Mesendoderm (in vitro differentiated cells): ENCODE data around the gene TCFL5.

Experiments used
- DNase-seq: peaks from one replicate; pipeline ENCODE4 v3.0.0; 2013
- H2AK5ac ChIP-seq: 2 replicates; pipeline ENCODE4 v1.6.1; 2013; ENCODE audit warnings: low read length, inconsistent platforms
- H2BK120ac ChIP-seq: 2 replicates; pipeline ENCODE4 v1.6.1; 2013; ENCODE audit warnings: low read depth, mild to moderate bottlenecking, low read length, moderate library complexity, mixed read lengths
- H2BK15ac ChIP-seq: replicated peaks from 2 replicates; pipeline ENCODE4 v1.6.1; 2013; ENCODE audit warnings: low read depth, mild to moderate bottlenecking, moderate library complexity
- H2BK5ac ChIP-seq: 2 replicates; pipeline ENCODE4 v1.6.1; 2013; ENCODE audit warnings: low read length, inconsistent platforms
- H3K18ac ChIP-seq: 2 replicates; pipeline ENCODE4 v1.6.1; 2013; ENCODE audit warnings: mild to moderate bottlenecking, low read length, mixed read lengths
- H3K23ac ChIP-seq: one replicate; pipeline ENCODE4 v1.6.1; 2013; ENCODE audit warnings: low read length
- H3K27ac ChIP-seq: 2 replicates; pipeline ENCODE4 v1.5.1; 2013; ENCODE audit warnings: low read depth, mild to moderate bottlenecking, inconsistent platforms, low read length, moderate library complexity
- H3K27me3 ChIP-seq: 2 replicates; pipeline ENCODE4 v1.6.1; 2013; ENCODE audit warnings: low read length, control low read depth, mild to moderate bottlenecking, inconsistent platforms; ENCODE audit not compliant: insufficient read depth, poor library complexity
- H3K36me3 ChIP-seq: 2 replicates; pipeline ENCODE4 v1.6.1; 2013; ENCODE audit warnings: low read length, inconsistent platforms; ENCODE audit not compliant: control insufficient read depth, insufficient read depth
- H3K4ac ChIP-seq: one replicate; pipeline ENCODE4 v1.6.1; 2013; ENCODE audit warnings: low read depth, mild to moderate bottlenecking, low read length, moderate library complexity
- H3K4me1 ChIP-seq: 2 replicates; pipeline ENCODE4 v1.6.1; 2013; ENCODE audit warnings: low read depth, low read length, inconsistent platforms; ENCODE audit not compliant: control insufficient read depth
- H3K4me2 ChIP-seq: 2 replicates; pipeline ENCODE4 v1.6.1; 2013; ENCODE audit warnings: low read length
- H3K4me3 ChIP-seq: 2 replicates; pipeline ENCODE4 v1.5.1; 2013; ENCODE audit warnings: mild to moderate bottlenecking, low read length
- H3K56ac ChIP-seq: one replicate; pipeline ENCODE4 v1.6.1; 2013; ENCODE audit warnings: low read length
- H3K79me1 ChIP-seq: 2 replicates; pipeline ENCODE4 v1.6.1; 2013; ENCODE audit warnings: low read length, inconsistent platforms
- H3K79me2 ChIP-seq: 2 replicates; pipeline ENCODE4 v1.6.1; 2013; ENCODE audit warnings: mild to moderate bottlenecking, low read length; ENCODE audit not compliant: control insufficient read depth, insufficient read depth
- H3K9ac ChIP-seq: 2 replicates; pipeline ENCODE4 v1.6.1; 2013; ENCODE audit warnings: low read length, inconsistent platforms
- H4K5ac ChIP-seq: one replicate; pipeline ENCODE4 v1.6.1; 2013; ENCODE audit warnings: low read length
- H4K8ac ChIP-seq: one replicate; pipeline ENCODE4 v1.6.1; 2013; ENCODE audit warnings: low read depth, mild to moderate bottlenecking, control low read depth, low read length, moderate library complexity
- WGBS: extraction: QIAGEN DNeasy Blood & Tissue Kit; methylation state at CpG from one replicate; pipeline ENCODE4 v1.1.7; 2013; ENCODE audit warnings: low lambda C conversion rate, missing lambda C conversion rate; ENCODE audit not compliant: insufficient coverage; ENCODE audit errors: extremely low coverage; 5-methylcytosine and 5-hydroxymethylcytosine counted together

Gene TCFL5

GRCh38 chr20:62892348-62893304, 31.0 kb upstream of the TCFL5 start:
- Histone ChIP-seq H3K79me2 (no peaks in the 10 kb centered on the region), H2BK15ac (no peak overlapping the region), H3K4me1 (no peaks in the 10 kb centered on the region), H4K8ac (no peak overlapping the region), H3K4me3 (no peak overlapping the region), H4K5ac (no peak overlapping the region), H3K4ac (no peak overlapping the region), H3K79me1 (no peaks in the 10 kb centered on the region), H2BK120ac (no peak overlapping the region), H3K36me3 (peaks cover 22% of the 10 kb centered on the region), H2AK5ac (no peak overlapping the region), H3K27ac (no peak overlapping the region), H3K23ac (no peak overlapping the region), H2BK5ac (no peak overlapping the region), H3K9ac (no peak overlapping the region), H3K18ac (no peak overlapping the region), H3K27me3 (no peaks in the 10 kb centered on the region), H3K4me2 (no peak overlapping the region), H3K56ac (no peak overlapping the region)
- no peak for DNase-seq
- WGBS: no CpG with 5 or more reads among the region's 25 CpGs

- Histone ChIP-seq H3K4me2 (no peak overlapping the region), H2BK15ac (no peak overlapping the region), H3K9ac (no peak overlapping the region), H3K79me1 (no peaks in the 10 kb centered on the region), H3K18ac (no peak overlapping the region), H3K4ac (no peak overlapping the region), H2AK5ac (no peak overlapping the region), H3K27ac (no peak overlapping the region), H3K4me1 (no peaks in the 10 kb centered on the region), H2BK5ac (no peak overlapping the region), H3K56ac (no peak overlapping the region), H4K8ac (no peak overlapping the region), H2BK120ac (no peak overlapping the region), H3K4me3 (no peak overlapping the region), H4K5ac (no peak overlapping the region), H3K23ac (no peak overlapping the region), H3K79me2 (no peaks in the 10 kb centered on the region), H3K36me3 (peaks cover 22% of the 10 kb centered on the region), H3K27me3 (no peaks in the 10 kb centered on the region)
- no CpG with 5 or more reads among the region's 15 CpGs for WGBS
- no peak for DNase-seq
Observed at GRCh38 chr20:62891111-62891510, 29.5 kb upstream of the TCFL5 start.

GRCh38 chr20:62890444-62890843, 28.8 kb upstream of the TCFL5 start:
- Histone ChIP-seq H3K36me3 (peaks cover 22% of the 10 kb centered on the region), H3K27ac (no peak overlapping the region)
- WGBS: no CpG with 5 or more reads among the region's 7 CpGs

GRCh38 chr20:62889871-62890270, 28.2 kb upstream of the TCFL5 start:
- Histone ChIP-seq H3K9ac (no peak overlapping the region), H3K27ac (no peak overlapping the region), H3K79me1 (no peaks in the 10 kb centered on the region), H3K79me2 (no peaks in the 10 kb centered on the region), H3K4me1 (no peaks in the 10 kb centered on the region), H2BK5ac (no peak overlapping the region), H3K56ac (no peak overlapping the region), H4K5ac (no peak overlapping the region), H3K36me3 (peaks cover 22% of the 10 kb centered on the region), H3K23ac (no peak overlapping the region), H2BK15ac (no peak overlapping the region), H3K4ac (no peak overlapping the region), H3K4me2 (no peak overlapping the region), H3K4me3 (no peak overlapping the region), H2AK5ac (no peak overlapping the region), H4K8ac (no peak overlapping the region), H2BK120ac (no peak overlapping the region), H3K18ac (no peak overlapping the region), H3K27me3 (no peaks in the 10 kb centered on the region)
- WGBS: no CpG with 5 or more reads among the region's 9 CpGs
- DNase-seq: no peak

More at GRCh38 chr20:62890444-62890843, 28.8 kb upstream of the TCFL5 start:
- Histone ChIP-seq H3K4me3 (no peak overlapping the region), H3K18ac (no peak overlapping the region), H3K56ac (no peak overlapping the region), H3K79me2 (no peaks in the 10 kb centered on the region), H3K4ac (no peak overlapping the region), H4K5ac (no peak overlapping the region), H3K9ac (no peak overlapping the region), H3K4me2 (no peak overlapping the region), H2BK5ac (no peak overlapping the region), H2BK120ac (no peak overlapping the region), H3K79me1 (no peaks in the 10 kb centered on the region), H2BK15ac (no peak overlapping the region), H3K23ac (no peak overlapping the region), H2AK5ac (no peak overlapping the region), H4K8ac (no peak overlapping the region), H3K27me3 (no peaks in the 10 kb centered on the region), H3K4me1 (no peaks in the 10 kb centered on the region)
- DNase-seq: no peak

- H4K8ac ChIP-seq: no peak overlapping the region
- H2BK5ac ChIP-seq: no peak overlapping the region
- H3K4me1 ChIP-seq: no peaks in the 10 kb centered on the region
- H3K36me3 ChIP-seq: peaks cover 20% of the 10 kb centered on the region
- no peak overlapping the region for H3K4me3 ChIP-seq
- no peak overlapping the region for H3K9ac ChIP-seq
- no peak overlapping the region for H3K4ac ChIP-seq
- no peaks in the 10 kb centered on the region for H3K79me1 ChIP-seq
- H3K27me3 ChIP-seq: no peaks in the 10 kb centered on the region
- DNase-seq: no peak
- H2BK15ac ChIP-seq: no peak overlapping the region
- no peak overlapping the region for H3K56ac ChIP-seq
- H3K23ac ChIP-seq: no peak overlapping the region
- H3K27ac ChIP-seq: no peak overlapping the region
- no peak overlapping the region for H2AK5ac ChIP-seq
- no peaks in the 10 kb centered on the region for H3K79me2 ChIP-seq
- no peak overlapping the region for H3K4me2 ChIP-seq
- WGBS: no CpG with 5 or more reads among the region's 8 CpGs
- no peak overlapping the region for H4K5ac ChIP-seq
- no peak overlapping the region for H3K18ac ChIP-seq
- no peak overlapping the region for H2BK120ac ChIP-seq
Observed at GRCh38 chr20:62889411-62889810, 27.8 kb upstream of the TCFL5 start.
